ENCODE measurements around the gene PTPRQ. TPM values are rescaled to one million over a fixed set of nuclear protein-coding genes. Genes with fewer than 3 reads are reported as not detected.

Gene PTPRQ
- total RNA-seq, 4 donors from 2014 or later = 0.47 to 47.3 (median 8.5) TPM

DNA sequence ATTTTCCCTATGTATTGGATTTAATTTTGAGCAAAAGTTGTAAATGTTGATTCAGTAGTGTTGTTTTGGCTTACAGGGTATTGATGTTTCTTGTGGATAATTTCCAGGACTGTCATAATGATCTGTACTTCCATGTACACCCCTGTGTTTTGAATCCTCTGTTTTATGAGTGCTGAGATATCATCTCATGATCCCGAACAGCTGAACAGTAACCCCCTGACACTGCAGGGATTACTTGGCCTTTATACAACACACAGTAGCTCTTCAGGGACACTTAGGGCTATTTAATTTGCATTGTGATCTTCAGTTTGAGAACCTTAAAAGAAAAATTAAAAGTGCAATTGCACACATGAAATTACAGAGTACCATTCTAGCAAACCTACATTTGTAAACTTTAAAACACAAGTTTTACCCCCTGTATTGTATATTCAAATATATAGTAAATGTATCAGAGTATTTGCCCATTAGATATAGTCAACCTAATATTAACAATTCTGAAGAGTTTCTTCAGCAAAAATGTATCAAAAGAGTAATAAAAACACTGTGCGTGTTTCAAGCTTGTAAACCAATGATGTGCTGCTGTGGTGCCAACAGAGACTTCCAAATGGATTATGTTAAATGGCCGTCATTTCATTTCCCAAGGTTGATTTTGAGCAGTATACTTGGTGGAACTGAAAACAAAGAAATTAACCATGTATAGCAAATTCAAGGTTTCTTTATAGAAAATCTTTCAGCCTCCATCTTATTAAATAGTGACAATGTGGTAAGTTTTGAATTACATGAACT lies 235.5 kb downstream of the PTPRQ start:
- DNase-seq (ENCODE audit: low spot score) = no peak
- TF ChIP-seq, protein P1, sequence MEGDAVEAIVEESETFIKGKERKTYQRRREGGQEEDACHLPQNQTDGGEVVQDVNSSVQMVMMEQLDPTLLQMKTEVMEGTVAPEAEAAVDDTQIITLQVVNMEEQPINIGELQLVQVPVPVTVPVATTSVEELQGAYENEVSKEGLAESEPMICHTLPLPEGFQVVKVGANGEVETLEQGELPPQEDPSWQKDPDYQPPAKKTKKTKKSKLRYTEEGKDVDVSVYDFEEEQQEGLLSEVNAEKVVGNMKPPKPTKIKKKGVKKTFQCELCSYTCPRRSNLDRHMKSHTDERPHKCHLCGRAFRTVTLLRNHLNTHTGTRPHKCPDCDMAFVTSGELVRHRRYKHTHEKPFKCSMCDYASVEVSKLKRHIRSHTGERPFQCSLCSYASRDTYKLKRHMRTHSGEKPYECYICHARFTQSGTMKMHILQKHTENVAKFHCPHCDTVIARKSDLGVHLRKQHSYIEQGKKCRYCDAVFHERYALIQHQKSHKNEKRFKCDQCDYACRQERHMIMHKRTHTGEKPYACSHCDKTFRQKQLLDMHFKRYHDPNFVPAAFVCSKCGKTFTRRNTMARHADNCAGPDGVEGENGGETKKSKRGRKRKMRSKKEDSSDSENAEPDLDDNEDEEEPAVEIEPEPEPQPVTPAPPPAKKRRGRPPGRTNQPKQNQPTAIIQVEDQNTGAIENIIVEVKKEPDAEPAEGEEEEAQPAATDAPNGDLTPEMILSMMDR (IDR thresholded peaks at IDR 0.05) = no peak

DNA sequence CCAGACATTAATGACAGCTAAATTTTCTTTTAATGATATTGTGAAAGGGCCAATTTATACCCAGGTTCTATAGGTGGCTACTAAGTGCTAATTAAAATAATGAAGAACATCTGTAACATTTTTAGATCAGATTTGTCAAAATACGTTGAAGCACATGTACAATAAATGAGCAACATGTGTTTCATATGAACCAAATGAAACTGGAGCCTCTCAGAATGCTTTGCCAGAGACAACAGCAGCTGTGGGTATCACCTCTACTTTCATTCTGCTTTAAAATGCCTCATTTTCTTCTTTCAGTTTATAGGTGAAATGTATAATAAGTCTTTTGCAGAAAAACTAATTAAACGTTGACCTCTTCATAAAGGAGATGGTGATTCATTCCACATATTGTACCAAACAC lies 237.3 kb downstream of the PTPRQ start:
- TF ChIP-seq, protein P1 (IDR thresholded peaks at IDR 0.05) = no peak
- no peak for DNase-seq (ENCODE audit: low spot score)
- ATAC-seq (ENCODE audit: low FRiP score) = no peak

More for the DNA sequence above, 235.5 kb downstream of the PTPRQ start:
- no peak for ATAC-seq (ENCODE audit: low FRiP score)

DNA sequence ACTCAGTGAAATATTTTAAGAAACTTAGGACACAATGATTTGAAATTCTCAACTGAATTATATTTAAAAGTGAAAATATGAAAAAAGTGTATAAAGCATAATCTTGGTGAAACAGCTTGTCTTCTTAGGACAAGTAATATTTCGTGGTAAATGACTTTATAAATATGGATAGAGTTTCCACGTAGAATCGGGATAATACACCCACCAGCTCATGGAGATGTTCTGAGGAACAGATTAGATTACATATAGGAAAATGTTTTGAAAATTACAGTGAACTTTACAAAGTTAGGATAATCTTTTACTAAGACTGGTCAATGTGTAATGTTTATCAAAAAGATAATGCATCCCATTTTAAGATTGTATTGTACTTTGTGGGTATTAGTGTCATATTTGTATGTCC lies 237.8 kb downstream of the PTPRQ start:
- DNase-seq (ENCODE audit: low spot score) (no peak), ATAC-seq (ENCODE audit: low FRiP score) (no peak)
- TF ChIP-seq, protein P1 (IDR thresholded peaks at IDR 0.05) = no peak

DNA sequence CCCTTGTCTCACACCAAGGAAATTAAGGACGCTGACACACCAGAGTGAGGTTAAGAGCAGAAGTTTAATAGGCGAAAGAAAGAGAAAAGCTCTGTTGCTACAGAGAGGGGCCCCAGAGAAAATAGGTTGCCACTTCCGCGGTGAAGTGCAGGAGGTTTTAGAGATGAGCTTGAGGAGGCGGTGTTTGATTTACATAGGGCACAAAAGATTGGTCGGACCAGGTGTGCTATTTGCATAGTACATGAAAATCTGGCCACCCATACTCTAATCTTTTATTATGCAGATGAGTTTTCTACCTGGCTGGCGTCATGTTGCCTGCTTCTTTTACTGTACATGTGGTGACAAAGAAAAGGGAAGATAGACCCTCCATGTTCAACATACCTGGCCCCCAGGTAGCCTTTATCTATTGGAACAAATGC lies 240.1 kb downstream of the PTPRQ start:
- ATAC-seq (ENCODE audit: low FRiP score) = no peak
- DNase-seq (ENCODE audit: low spot score) = no peak
- TF ChIP-seq, protein P1 (IDR thresholded peaks at IDR 0.05) = no peak

DNA sequence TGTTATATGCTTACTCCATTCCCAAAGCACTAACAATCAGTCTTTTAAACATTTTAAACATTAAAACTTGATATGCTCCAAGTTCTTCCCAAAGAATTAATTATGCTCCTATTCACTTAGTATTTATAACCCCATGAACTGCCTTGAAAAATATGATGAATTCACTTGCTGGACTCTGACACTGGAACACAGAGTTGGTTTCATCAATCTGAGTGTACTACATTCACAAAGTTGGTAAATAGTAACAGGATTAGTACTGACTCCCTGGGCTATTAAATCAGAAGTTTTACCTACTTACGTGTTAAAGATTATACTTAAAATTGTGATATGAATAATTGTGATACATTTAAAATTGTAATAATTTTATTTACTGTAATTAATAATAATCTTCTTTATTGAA lies 246.1 kb downstream of the PTPRQ start:
- no peak for ATAC-seq (ENCODE audit: low FRiP score)
- DNase-seq (ENCODE audit: low spot score) = no peak
- TF ChIP-seq, protein P1 (IDR thresholded peaks at IDR 0.05) = no peak

DNA sequence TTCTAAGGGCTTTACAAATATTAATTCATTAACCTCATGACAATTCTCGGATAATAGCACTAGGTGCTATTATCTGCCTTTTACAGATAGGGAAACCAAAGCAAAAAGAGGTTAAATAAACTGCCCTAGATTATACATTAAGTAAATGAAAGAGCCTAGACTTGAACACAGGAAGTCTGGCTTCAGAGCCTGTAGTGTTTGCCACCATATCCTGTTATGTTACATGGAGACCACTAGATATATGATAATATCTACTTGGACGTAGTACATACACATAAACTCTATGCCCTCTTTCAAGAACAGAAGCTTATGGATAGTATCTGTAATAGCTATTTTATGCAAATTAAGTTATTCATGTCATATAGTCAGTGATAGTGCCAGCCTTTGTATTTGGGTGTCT lies 246.5 kb downstream of the PTPRQ start:
- DNase-seq (ENCODE audit: low spot score) (no peak), ATAC-seq (ENCODE audit: low FRiP score) (no peak)
- TF ChIP-seq, protein P1 (IDR thresholded peaks at IDR 0.05) = no peak

DNA sequence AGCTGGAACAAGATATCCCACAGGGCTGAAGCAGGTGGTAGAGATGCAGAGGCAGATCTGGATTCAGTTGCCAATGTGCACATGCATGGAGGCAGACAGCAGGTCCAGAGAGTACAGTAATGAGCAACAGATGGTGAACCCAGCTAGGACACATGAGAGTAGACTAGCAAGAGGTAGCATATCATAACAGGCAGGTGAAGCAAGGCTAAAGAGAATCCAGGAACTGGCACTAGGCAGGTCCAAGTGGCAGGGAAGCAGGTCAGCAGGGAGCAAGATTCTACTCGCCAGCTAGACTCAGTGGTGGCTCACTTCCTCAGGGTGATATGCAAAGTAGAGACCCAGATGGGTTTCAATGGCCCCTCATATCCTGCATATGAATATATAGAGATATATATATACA lies 248.1 kb downstream of the PTPRQ start:
- TF ChIP-seq, protein P1 (IDR thresholded peaks at IDR 0.05) = no peak
- ATAC-seq (ENCODE audit: low FRiP score) (no peak), DNase-seq (ENCODE audit: low spot score) (no peak)
